Anterior cingulate cortex (tissue), 58 donors: Measurements from ENCODE around the gene SMIM10L2A.
"Not testable (repeated sequence)": the region's sequence is repeated elsewhere in the genome, so short reads cannot be mapped to it uniquely, and the experiment has no call there.

Experiments
- DNase-seq, 58 donors: peaks; one replicate each; lab custom pipeline; 2025; lab: John Stamatoyannopoulos, UW

The SMIM10L2A gene

DNA sequence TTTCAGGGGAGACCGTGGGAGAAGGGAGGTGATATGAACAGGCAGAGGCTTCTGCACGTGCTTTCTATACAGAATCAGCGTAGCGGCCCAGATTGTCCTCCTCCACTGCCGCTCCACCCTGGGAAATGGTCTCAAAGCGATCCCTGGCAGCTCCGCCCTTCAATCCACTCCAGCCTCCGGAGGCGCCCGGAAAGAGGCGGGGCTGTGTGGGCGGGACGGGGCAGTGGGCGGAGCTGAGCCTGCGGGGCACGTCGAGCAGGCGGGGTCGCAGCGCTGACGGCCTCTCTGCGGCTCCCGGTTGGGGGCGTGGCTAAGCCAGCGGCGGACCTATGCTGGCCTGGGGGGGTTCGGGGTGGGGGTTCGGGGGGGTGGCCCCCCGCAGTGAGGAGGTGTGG, 210 bp upstream of the SMIM10L2A start:
- peak; percentile 9 to 94 (median 83) for DNase-seq

- DNase-seq = not testable (repeated sequence)
Measured at GRCh38 chrX:135422810-135423168, 1.0 kb downstream of the SMIM10L2A start.

GRCh38 chrX:135423173-135423864, 1.6 kb downstream of the SMIM10L2A start:
- not testable (repeated sequence) for DNase-seq

DNA sequence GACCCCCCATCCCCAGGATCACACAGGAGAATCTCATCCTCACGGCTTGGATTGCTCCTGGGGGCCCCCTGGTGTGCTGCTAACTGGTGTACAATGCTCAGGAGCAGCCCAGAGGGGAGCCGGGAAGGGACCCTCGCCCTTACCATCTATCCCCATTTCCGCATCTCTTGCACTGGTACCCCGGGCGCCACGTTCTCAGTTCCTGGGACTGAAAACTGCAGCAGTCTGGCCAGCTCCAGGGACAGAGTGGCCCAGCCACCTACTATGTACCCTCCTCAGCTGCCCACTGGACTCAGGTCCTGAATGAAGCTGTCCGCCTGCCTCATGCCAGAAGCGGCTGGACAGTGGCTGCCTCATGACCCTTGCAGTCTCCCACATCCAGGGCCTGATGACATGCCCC, 2.7 kb downstream of the SMIM10L2A start:
- no peak for DNase-seq

GRCh38 chrX:135425026-135425965, 3.6 kb downstream of the SMIM10L2A start:
- DNase-seq = no peak

GRCh38 chrX:135429429-135429828, 7.7 kb downstream of the SMIM10L2A start:
- no peak for DNase-seq

- DNase-seq = no peak
Measured at GRCh38 chrX:135431886-135432285, 10.1 kb downstream of the SMIM10L2A start.

DNA sequence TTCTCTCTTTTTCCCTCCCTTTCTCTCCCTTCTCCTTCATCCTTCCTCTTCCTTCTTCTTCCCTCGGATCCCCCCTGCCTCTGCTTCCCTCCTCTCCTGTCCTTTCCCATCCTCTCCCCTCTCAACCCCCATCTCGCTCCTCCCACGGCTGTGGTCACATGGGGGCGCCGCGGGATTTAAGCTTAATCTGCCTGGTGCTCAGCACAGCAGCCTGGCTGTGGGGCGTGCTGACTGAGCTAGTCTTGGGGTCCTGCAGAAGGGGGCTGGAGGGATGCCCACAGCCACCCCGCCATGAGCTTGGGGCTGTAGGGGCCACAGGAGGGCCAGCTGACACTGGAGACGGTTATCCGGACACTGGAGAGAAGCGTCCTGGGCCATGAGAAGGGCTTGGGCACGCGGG, 10.7 kb downstream of the SMIM10L2A start:
- DNase-seq = no peak

GRCh38 chrX:135432881-135433521, 11.3 kb downstream of the SMIM10L2A start:
- peak in 6 of 58 donors; percentile 1 to 17 (median 14) for DNase-seq

DNA sequence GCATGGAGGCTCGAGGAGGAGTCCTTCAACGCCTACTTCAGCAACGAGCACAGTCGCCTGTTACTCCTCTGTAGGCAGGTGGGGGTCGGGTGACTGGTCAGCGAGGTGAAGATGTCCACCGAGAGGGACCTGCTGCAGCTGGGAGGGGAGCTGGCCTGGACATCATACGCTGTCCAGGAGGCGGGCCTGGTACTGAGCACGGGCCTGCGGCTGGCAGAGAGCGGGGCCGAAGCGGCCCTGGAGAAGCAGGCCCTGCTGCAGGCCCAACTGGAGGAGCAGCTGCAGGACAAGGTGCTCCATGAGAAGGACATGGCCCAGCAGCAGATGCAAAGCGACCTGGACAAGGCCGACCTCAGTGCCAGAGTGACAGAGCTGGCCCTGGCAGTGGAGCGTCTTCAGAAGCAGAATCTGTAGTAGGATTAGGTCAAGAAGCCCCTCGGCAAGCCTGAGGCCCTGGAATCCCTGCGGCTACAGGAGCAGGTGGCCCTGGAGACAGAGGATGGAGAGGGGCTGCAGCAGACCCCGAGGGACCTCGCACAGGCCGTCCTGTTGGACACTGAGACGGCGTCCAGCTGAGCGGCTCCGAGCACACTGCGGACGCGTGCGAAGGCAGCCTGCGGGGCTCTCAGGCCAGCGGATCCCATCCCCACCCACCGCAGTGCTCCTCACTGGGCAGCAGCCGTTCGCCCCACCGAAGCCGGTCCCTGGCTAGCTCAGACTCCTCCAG, 11.9 kb downstream of the SMIM10L2A start:
- DNase-seq = no peak

DNA sequence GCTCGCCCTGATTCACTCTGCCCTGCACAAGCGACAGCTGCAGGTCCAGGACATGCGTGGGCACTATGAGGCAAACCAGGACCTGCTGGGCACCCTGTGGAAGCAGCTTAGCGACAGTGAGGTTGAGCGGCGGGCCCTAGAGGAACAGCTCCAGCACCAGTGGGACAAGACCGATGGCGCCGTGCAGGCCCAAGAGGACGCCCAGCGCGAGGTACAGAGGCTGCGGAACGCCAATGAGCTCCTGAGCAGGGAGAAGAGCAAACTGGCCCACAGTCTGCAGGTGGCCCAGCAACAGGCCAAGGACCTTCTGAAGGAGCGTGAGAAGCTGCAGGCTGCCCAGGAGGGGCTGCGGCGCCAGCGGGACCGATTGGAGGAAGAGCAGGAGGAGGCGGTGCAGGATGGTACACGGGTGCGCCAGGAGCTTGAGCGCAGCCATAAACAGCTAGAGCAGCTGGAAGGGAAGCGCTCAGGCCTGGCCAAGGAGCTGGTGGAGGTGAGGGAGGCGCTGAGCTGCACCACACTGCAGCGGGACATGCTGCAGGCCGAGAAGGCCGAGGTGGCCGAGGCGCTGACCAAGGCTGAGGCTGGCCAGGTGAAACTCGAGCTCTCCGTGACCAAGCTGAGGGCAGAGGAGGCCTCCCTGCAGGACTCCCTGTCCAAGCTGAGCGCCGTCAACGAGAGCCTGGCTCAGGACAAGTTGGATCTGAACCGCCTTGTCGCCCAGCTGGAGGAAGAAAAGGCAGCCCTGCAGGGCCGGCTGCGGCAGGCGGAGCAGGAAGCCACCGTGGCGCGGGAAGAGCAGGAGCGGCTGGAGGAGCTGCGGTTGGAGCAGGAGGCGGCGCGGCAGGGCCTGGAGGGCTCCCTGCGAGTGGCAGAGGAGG, 12.8 kb downstream of the SMIM10L2A start:
- no peak for DNase-seq

- no peak for DNase-seq
Measured at GRCh38 chrX:135435139-135435922, 13.6 kb downstream of the SMIM10L2A start.

DNA sequence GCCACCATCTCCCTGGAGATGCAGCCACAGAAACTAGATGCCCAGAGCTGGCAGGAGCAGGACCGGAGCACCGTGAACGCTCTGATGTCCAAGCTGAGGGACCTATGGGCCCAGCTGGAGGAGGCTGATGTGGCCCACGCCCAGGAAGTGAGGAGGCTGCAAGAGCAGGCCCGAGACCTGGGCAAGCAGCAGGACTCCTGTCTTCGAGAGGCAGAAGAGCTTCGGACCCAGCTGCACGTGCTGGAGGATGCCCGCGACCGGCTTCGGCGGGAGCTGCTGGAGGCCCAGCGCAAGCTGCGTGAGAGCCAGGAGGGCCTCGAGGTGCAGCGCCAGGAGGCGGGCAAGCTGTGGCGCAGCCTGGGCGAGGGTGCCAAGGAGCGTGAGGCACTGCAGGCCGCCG, 14.2 kb downstream of the SMIM10L2A start:
- DNase-seq = no peak

DNA sequence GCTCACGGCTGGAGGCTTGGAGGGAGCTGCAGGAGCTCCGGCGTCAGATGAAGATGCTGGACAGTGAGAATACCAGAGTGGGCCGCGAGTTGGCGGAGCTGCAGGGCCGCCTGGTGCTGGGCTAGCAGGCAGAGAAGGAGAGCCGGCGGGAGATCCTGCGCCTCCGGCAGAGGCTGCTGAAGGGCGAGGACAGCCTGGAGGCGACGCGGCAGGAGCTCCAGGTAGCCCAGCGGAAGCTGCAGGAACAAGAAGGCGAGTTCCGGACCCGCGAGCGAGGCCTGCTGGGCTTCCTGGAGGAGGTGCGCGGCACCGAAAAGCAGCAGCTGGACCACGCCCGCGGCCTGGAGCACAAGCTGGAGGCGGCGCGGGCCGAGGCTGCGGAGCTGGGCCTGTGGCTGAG, 14.7 kb downstream of the SMIM10L2A start:
- no peak for DNase-seq

DNA sequence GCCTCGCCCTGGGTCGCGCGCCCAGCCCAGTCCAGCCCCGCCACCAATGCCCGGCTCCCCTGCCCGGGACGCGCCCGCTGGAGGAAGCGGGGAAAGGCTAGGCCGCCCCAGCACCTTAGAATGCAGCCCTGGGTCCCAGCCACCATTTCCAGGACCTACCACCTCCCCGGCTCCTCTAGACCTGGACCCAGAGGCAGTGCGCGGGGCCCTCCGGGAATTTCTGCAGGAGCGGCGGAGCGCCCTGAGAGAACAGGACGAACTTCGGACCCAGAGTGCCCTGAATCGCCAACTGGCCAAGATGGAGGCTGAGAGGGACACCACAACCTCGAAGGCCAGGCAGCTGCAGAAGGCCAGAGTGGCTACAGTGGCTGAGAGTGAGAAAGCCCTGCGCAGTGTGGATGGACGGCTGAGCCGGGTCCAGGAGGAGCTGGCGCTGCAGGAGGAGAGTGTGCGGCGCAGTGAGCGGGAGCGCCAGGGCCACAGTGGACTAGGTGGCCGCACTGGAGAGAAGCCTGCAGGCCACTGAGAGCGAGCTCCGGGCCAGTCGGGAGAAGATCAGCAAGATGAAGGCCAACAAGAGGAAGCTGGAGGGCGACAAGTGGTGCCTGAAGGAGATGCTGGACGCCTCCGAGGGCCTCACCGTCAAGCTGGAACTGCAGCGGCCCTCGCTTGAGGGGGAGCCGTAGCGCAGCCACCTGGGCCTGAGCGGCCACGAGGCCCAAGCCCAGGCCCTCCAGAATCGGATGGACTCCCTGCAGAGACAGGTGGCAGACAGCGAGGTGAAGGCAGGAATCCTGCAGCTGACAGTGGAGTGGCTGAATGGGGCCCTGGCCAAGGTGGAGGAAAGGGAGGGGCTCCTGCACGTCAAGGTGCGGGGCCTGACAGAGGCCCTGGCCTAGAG, 15.5 kb downstream of the SMIM10L2A start:
- DNase-seq = no peak

DNA sequence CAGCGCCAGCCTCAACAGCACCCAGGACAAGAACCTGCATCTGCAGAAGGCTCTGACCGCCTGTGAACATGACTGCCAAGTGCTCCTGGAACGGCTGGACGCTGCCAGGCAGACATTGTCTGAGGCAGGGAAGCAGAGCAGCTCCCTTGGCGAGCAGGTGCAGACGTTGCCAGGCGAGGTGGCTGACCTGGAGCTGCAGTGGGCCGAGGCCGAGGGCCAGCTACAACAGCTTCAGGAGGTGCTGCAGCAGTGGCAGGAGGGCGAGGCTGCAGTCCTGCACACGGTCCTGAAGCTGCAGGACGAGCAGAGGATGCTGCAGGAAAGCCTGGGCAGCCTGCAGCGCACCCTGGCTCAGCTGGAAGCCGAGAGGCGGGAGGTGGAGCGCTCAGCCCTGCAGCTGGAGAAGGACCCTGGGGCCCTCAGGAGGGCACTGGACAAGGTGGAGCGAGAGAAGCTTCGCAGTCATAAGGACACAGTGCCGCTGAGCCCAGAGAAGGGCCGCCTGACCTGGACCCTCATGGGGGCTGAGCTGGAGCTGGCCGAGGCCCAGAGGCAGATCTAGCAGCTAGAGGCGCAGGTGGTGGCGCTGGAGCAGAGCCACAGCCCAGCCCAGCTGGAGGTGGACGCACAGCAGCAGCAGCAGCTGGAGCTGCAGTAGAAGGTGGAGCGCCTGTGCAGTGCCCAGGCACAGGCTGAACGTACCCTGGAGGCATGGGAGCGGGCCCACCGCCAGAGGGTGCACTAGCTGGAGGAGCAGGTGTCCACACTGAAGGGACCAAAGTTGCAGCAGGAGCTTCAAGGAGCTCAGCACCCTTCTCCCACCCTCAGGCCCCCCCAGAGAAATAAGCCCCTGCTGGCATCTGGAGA, 16.4 kb downstream of the SMIM10L2A start:
- DNase-seq = no peak

DNA sequence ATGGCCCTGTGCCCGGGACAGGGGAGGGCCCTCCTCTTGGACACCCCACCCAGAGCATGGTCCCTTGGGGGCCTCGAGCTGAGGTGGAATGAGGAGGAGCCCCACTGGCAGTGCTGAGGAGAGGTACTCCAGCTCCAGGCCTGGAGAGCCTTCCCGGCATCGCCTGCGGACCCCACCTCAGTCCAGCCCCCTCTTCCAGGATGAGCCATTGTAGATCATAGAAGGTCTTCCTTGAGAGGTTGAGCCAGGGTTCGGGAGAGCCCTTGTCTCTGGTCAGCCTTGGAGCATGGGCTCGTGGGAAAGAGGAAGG, 16.9 kb downstream of the SMIM10L2A start:
- DNase-seq = no peak
